Fibroblast of lung (primary cell): Measurements from ENCODE around the gene SCUBE3. TPM values are rescaled to one million over a fixed set of nuclear protein-coding genes. Genes with fewer than 3 reads are reported as not detected.

Experiments
- DNase-seq, 2 donors: peaks; one replicate each; pipeline versions ENCODE4 v3.0.0 to v3.0.0-alpha.2; 2010; ENCODE audit warnings: low read depth in 2 of 2
- H2AFZ ChIP-seq: 2 replicates; pipeline ENCODE4 v1.5.1; 2012; ENCODE audit warnings: low read length, control low read depth, inconsistent platforms
- H3K27ac ChIP-seq: 2 replicates; pipeline ENCODE4 v1.5.1; 2011; ENCODE audit warnings: low read length, control low read depth; ENCODE audit not compliant: insufficient read depth
- H3K27me3 ChIP-seq: 2 replicates; pipeline ENCODE4 v1.5.1; 2011; ENCODE audit warnings: mild to moderate bottlenecking, low read length; ENCODE audit not compliant: control insufficient read depth, insufficient read depth
- H3K36me3 ChIP-seq: 2 replicates; pipeline ENCODE4 v1.5.1; 2011; ENCODE audit warnings: low read length; ENCODE audit not compliant: control insufficient read depth, insufficient read depth
- H3K4me1 ChIP-seq: 2 replicates; pipeline ENCODE4 v1.5.1; 2011; ENCODE audit warnings: low read length; ENCODE audit not compliant: control insufficient read depth, insufficient read depth; ENCODE audit errors: extremely low read depth
- H3K4me2 ChIP-seq: 2 replicates; pipeline ENCODE4 v1.5.1; 2011; ENCODE audit warnings: low read length, control low read depth; ENCODE audit not compliant: insufficient read depth; ENCODE audit errors: extremely low read depth
- H3K4me3 ChIP-seq, 4 experiments: fragments of 200-600 bp in 1 of 4; sonication (generic) in 1 of 4; replicated peaks in 1 of 4; 2 replicates each; pipeline ENCODE4 v1.5.1; 2011 to 2016; ENCODE audit warnings: low read length in 4 of 4, low read depth in 3 of 4, mild to moderate bottlenecking in 3 of 4, control low read depth in 2 of 4, inconsistent platforms in 1 of 4, mixed read lengths in 1 of 4; ENCODE audit not compliant: insufficient read depth in 1 of 4; ENCODE audit errors: control extremely low read depth in 1 of 4
- H3K79me2 ChIP-seq: 2 replicates; pipeline ENCODE4 v1.5.1; 2012; ENCODE audit warnings: mild to moderate bottlenecking, low read length, inconsistent platforms; ENCODE audit not compliant: control insufficient read depth, insufficient read depth
- H3K9ac ChIP-seq: 2 replicates; pipeline ENCODE4 v1.5.1; 2011; ENCODE audit warnings: mild to moderate bottlenecking, low read length, control low read depth; ENCODE audit not compliant: insufficient read depth
- H3K9me3 ChIP-seq: 2 replicates; pipeline ENCODE4 v1.5.1; 2012; ENCODE audit warnings: low read depth, low read length; ENCODE audit not compliant: control insufficient read depth, insufficient read depth
- H4K20me1 ChIP-seq: 2 replicates; pipeline ENCODE4 v1.5.1; 2011; ENCODE audit warnings: low read length; ENCODE audit not compliant: control insufficient read depth, insufficient read depth; ENCODE audit errors: extremely low read depth
- CTCF ChIP-seq, 2 donors: IDR thresholded peaks in 1 of 2; conservative IDR thresholded peaks in 1 of 2; 1 replicate in 1 of 2; 2 replicates in 1 of 2; pipeline ENCODE4 v1.5.1; 2011 to 2012; ENCODE audit warnings: low read length in 2 of 2, control low read depth in 1 of 2, inconsistent platforms in 1 of 2, low read depth in 1 of 2, mild to moderate bottlenecking in 1 of 2
- EZH2 ChIP-seq: IDR thresholded peaks from 2 replicates; pipeline ENCODE4 v1.5.1; 2012; ENCODE audit warnings: low read length, control low read depth, mild to moderate bottlenecking; ENCODE audit errors: missing control alignments
- polyA plus RNA-seq, 2 donors: library from polyadenylated mRNA; depleted of rRNA in 1 of 2; stranded (reverse) in 1 of 2; unstranded in 1 of 2; fragments of >200 nt; gene quantifications; 2 replicates each; pipeline ENCODE4 v1.2.1, GENCODE V29; 2011 to 2012; ENCODE audit warnings: missing spikeins in 1 of 2
- total RNA-seq: library from RNA; depleted of rRNA; stranded (reverse); fragments of >200 nt; gene quantifications from 2 replicates; pipeline ENCODE4 v1.2.1, GENCODE V29; 2014

Gene SCUBE3
- total and polyA plus RNA-seq, 2 donors (not counting 1 experiment from before 2014, with no cell fraction given): under 0.01 to 1.2 TPM

- Histone ChIP-seq H3K4me1 (no peaks in the 10 kb centered on the region), H4K20me1 (no peaks in the 10 kb centered on the region), H3K4me3 (no peak overlapping the region), H3K36me3 (no peaks in the 10 kb centered on the region), H2AFZ (no peak overlapping the region), H3K4me2 (no peak overlapping the region), H3K27ac (no peak overlapping the region), H3K79me2 (no peaks in the 10 kb centered on the region), H3K9ac (no peak overlapping the region), H3K9me3 (no peaks in the 10 kb centered on the region), H3K27me3 (peaks cover 3% of the 10 kb centered on the region)
- peak; percentile 54 to 58 for DNase-seq
- TF ChIP-seq CTCF (conservative IDR thresholded peaks at IDR 0.05 in 1 of 2, IDR thresholded peaks at IDR 0.05 in 1 of 2; ENCODE audit: low read depth in 1 of 2, low read length in 2 of 2) (no peak), EZH2 (no peak)
Measured at GRCh38 chr6:35218021-35218420, 4.3 kb downstream of the SCUBE3 start.

- Histone ChIP-seq H3K27ac (no peak overlapping the region), H4K20me1 (no peaks in the 10 kb centered on the region), H3K9ac (no peak overlapping the region), H3K4me2 (no peak overlapping the region), H3K9me3 (no peaks in the 10 kb centered on the region), H3K4me3 (no peak overlapping the region), H2AFZ (no peak overlapping the region), H3K36me3 (no peaks in the 10 kb centered on the region), H3K79me2 (no peaks in the 10 kb centered on the region), H3K27me3 (no peaks in the 10 kb centered on the region), H3K4me1 (no peaks in the 10 kb centered on the region)
- no peak for DNase-seq
- TF ChIP-seq EZH2: no peak
- TF ChIP-seq CTCF (conservative IDR thresholded peaks at IDR 0.05 in 1 of 2, IDR thresholded peaks at IDR 0.05 in 1 of 2; ENCODE audit: low read depth in 1 of 2, low read length in 2 of 2): no peak
Measured at GRCh38 chr6:35218456-35218855, 4.7 kb downstream of the SCUBE3 start.

- Histone ChIP-seq H3K27me3 (no peaks in the 10 kb centered on the region), H3K79me2 (no peaks in the 10 kb centered on the region), H3K4me1 (no peaks in the 10 kb centered on the region), H2AFZ (no peak overlapping the region), H3K9ac (no peak overlapping the region), H4K20me1 (no peaks in the 10 kb centered on the region), H3K4me2 (no peak overlapping the region), H3K4me3 (no peak overlapping the region), H3K27ac (no peak overlapping the region), H3K36me3 (no peaks in the 10 kb centered on the region), H3K9me3 (no peaks in the 10 kb centered on the region)
- TF ChIP-seq EZH2 (no peak), CTCF (conservative IDR thresholded peaks at IDR 0.05 in 1 of 2, IDR thresholded peaks at IDR 0.05 in 1 of 2; ENCODE audit: low read depth in 1 of 2, low read length in 2 of 2) (no peak)
- DNase-seq: peak in 1 of 2 donors; percentile 52
Measured at GRCh38 chr6:35219683-35220326, 6.0 kb downstream of the SCUBE3 start.
